Muscle of leg (tissue), 16 donors: ENCODE measurements around the gene PAK2. TPM values are rescaled to one million over a fixed set of nuclear protein-coding genes. Genes with fewer than 3 reads are reported as not detected.

Source experiments
- DNase-seq: peaks from one replicate; pipeline ENCODE4 v3.0.0; 2013
- H3K27ac ChIP-seq: one replicate; pipeline ENCODE4 v1.5.1; 2013; ENCODE audit warnings: mild to moderate bottlenecking, low read length, control low read depth
- H3K27me3 ChIP-seq: one replicate; pipeline ENCODE4 v1.6.1; 2013; ENCODE audit warnings: low read length; ENCODE audit not compliant: control insufficient read depth, insufficient read depth
- H3K36me3 ChIP-seq: one replicate; pipeline ENCODE4 v1.6.1; 2013; ENCODE audit warnings: low read length; ENCODE audit not compliant: control insufficient read depth, insufficient read depth
- H3K4me1 ChIP-seq: one replicate; pipeline ENCODE4 v1.6.1; 2013; ENCODE audit warnings: low read length; ENCODE audit not compliant: control insufficient read depth, insufficient read depth
- H3K4me3 ChIP-seq: one replicate; pipeline ENCODE4 v1.5.1; 2013; ENCODE audit warnings: low read length, control low read depth
- H3K9me3 ChIP-seq: replicated peaks from 2 replicates; pipeline ENCODE4 v1.6.1; 2013; ENCODE audit warnings: low read depth, low read length; ENCODE audit not compliant: control insufficient read depth
- WGBS: methylation state at CpG from one replicate; pipeline ENCODE4 v1.1.5; 2013; ENCODE audit warnings: missing lambda C conversion rate; ENCODE audit not compliant: insufficient coverage; 5-methylcytosine and 5-hydroxymethylcytosine counted together
- long read RNA-seq, 11 donors: transcript quantifications; one replicate each; lab custom pipeline, GENCODE V29; 2026
- polyA plus RNA-seq, 8 donors: library from polyadenylated mRNA; unstranded; fragments of 120-200 nt; gene quantifications; one replicate each; pipeline versions ENCODE4 v1.2.1 to v1.2.3, GENCODE V29; 2013; ENCODE audit warnings: inconsistent platforms in 1 of 8, low replicate concordance in 1 of 8; ENCODE audit not compliant: insufficient read length in 8 of 8, insufficient read depth in 1 of 8
- total RNA-seq: library from RNA; stranded (reverse); fragments of 120-200 nt; gene quantifications from one replicate; pipeline ENCODE4 v1.2.4, GENCODE V29; 2013

The PAK2 gene
- total RNA-seq (23.7 TPM), polyA plus RNA-seq (10 to 100 TPM; 35.1 to 63.9 (median 51.9) TPM)
- long read RNA-seq, donor 1, full-length matches to known transcripts: 2 of 2 reads
- long read RNA-seq, donor 1, partial matches to known transcripts: 0 of 2 reads
- long read RNA-seq, donor 1, other reads (novel, unspliced or antisense): 0 of 2 reads
- long read RNA-seq, donor 2: 0 reads
- long read RNA-seq, donor 3, full-length matches to known transcripts: 8 of 13 reads
- long read RNA-seq, donor 3, partial matches to known transcripts: 5 of 13 reads
- long read RNA-seq, donor 3, other reads (novel, unspliced or antisense): 0 of 13 reads
- long read RNA-seq, donor 4, full-length matches to known transcripts: 1 of 7 reads
- long read RNA-seq, donor 4, partial matches to known transcripts: 6 of 7 reads
- long read RNA-seq, donor 4, other reads (novel, unspliced or antisense): 0 of 7 reads
- long read RNA-seq, donor 5, full-length matches to known transcripts: 9 of 29 reads
- long read RNA-seq, donor 5, partial matches to known transcripts: 20 of 29 reads
- long read RNA-seq, donor 5, other reads (novel, unspliced or antisense): 0 of 29 reads
- long read RNA-seq, donor 6, full-length matches to known transcripts: 9 of 20 reads
- long read RNA-seq, donor 6, partial matches to known transcripts: 11 of 20 reads
- long read RNA-seq, donor 6, other reads (novel, unspliced or antisense): 0 of 20 reads
- long read RNA-seq, donor 7, full-length matches to known transcripts: 2 of 2 reads
- long read RNA-seq, donor 7, partial matches to known transcripts: 0 of 2 reads
- long read RNA-seq, donor 7, other reads (novel, unspliced or antisense): 0 of 2 reads
- long read RNA-seq, donor 8, full-length matches to known transcripts: 7 of 7 reads
- long read RNA-seq, donor 8, partial matches to known transcripts: 0 of 7 reads
- long read RNA-seq, donor 8, other reads (novel, unspliced or antisense): 0 of 7 reads
- long read RNA-seq, donor 9, full-length matches to known transcripts: 1 of 6 reads
- long read RNA-seq, donor 9, partial matches to known transcripts: 5 of 6 reads
- long read RNA-seq, donor 9, other reads (novel, unspliced or antisense): 0 of 6 reads
- long read RNA-seq, donor 10, full-length matches to known transcripts: 5 of 22 reads
- long read RNA-seq, donor 10, partial matches to known transcripts: 17 of 22 reads
- long read RNA-seq, donor 10, other reads (novel, unspliced or antisense): 0 of 22 reads
- long read RNA-seq, donor 11, full-length matches to known transcripts: 3 of 11 reads
- long read RNA-seq, donor 11, partial matches to known transcripts: 8 of 11 reads
- long read RNA-seq, donor 11, other reads (novel, unspliced or antisense): 0 of 11 reads

DNA sequence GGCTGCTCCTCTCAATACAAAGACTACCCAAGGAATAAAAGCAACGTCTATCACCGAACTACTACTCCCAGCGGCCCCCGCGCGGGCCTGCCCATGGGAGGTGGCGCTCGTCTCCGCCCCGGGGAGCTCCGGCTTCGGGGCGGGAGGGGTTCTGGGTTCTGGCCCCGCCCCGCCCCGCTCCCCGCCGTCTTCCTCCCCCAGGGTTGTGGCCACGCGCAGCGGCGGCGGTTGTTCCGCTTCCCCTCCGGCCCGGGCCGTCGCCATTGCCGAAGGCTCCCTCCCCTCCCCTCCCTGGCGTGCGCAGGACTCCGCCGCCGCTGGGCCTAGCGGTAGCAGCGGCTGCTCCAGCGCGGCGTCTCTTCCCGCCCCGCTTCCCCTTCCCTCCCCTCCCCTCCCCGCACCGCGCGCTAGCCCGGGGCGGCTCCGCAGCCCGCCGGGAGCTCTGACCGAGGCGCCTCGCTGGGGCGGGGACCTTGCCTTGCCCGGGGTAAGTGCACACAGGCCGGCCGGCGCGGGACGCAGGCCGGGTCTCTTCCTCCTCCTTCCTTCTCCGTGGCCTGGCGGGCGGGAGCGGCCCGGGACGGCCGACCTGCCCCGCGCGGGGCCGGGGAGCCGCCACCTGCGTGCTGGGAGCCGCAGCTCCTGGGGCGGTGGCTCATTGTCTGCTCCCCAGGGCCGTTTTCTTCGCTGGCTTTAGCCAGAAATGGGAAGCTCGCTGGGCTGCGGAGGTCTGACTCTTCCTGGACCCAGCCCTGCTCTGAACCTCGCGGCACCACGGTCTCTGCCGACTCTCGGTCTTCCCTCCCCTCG lies at the start of gene PAK2:
PAK2 (plus strand) TSS at position 187 of the 810 bp plus-strand sequence. CDS start 42,790 bp downstream, outside the sequence.
- under 1% methylated on average over 80 of the region's 86 CpGs for WGBS
- H3K4me3 ChIP-seq: peak within 1 kb of the TSS; percentile 74
- H3K36me3 ChIP-seq: no peaks in the 10 kb centered on the region
- DNase-seq: peak; percentile 96
- H3K27ac ChIP-seq: peak within 1 kb of the TSS; percentile 96
- H3K27me3 ChIP-seq: no peaks in the 10 kb centered on the region
- peaks cover 4% of the 10 kb centered on the region for H3K4me1 ChIP-seq
- no peaks in the 10 kb centered on the region for H3K9me3 ChIP-seq

- no peaks in the 10 kb centered on the region for H3K36me3 ChIP-seq
- DNase-seq: no peak
- H3K27ac ChIP-seq: no peak overlapping the region
- H3K9me3 ChIP-seq: no peaks in the 10 kb centered on the region
- H3K4me3 ChIP-seq: no peak overlapping the region
- H3K27me3 ChIP-seq: peaks cover 2% of the 10 kb centered on the region
- 81% methylated on average over 13 of the region's 17 CpGs for WGBS
- H3K4me1 ChIP-seq: peaks cover under 1% of the 10 kb centered on the region
Measured at GRCh38 chr3:196689941-196690660, 49.6 kb upstream of the PAK2 start.

DNA sequence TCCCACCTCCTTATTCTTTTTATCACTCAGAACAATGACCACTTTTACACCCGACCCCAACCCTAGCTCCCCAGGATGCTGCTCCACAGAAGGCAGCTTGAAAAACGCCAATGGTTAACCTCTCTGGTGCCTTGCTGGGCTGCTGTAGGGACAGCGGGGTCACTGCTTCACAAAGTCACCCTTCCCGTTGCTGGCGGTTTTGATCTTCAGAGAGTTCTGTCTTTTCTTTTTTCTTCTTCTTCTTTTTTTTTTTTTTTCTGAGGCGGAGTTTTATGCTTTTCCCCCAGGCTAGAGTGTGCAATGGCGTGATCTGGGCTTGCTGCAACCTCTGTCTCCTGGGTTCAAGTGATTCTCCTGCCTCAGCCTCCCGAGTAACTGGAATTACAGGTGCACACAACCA lies 48.3 kb upstream of the PAK2 start:
- no peak overlapping the region for H3K4me3 ChIP-seq
- WGBS: 69% methylated on average over 5 of the region's 8 CpGs

GRCh38 chr3:196694202-196694638 lies 45.4 kb upstream of the PAK2 start:
- no peaks in the 10 kb centered on the region for H3K4me1 ChIP-seq
- no peaks in the 10 kb centered on the region for H3K9me3 ChIP-seq
- H3K4me3 ChIP-seq: no peak overlapping the region
- no peaks in the 10 kb centered on the region for H3K36me3 ChIP-seq
- WGBS: no CpG with 5 or more reads among the region's 1 CpG
- H3K27me3 ChIP-seq: no peaks in the 10 kb centered on the region
- no peak overlapping the region for H3K27ac ChIP-seq
- no peak for DNase-seq

More for the DNA sequence above, 48.3 kb upstream of the PAK2 start:
- H3K27ac ChIP-seq: no peak overlapping the region
- H3K27me3 ChIP-seq: no peaks in the 10 kb centered on the region
- no peaks in the 10 kb centered on the region for H3K4me1 ChIP-seq
- H3K36me3 ChIP-seq: no peaks in the 10 kb centered on the region
- H3K9me3 ChIP-seq: no peaks in the 10 kb centered on the region
- DNase-seq: no peak

- no peak for DNase-seq
- Histone ChIP-seq H3K9me3 (no peaks in the 10 kb centered on the region), H3K36me3 (no peaks in the 10 kb centered on the region), H3K27ac (no peak overlapping the region), H3K4me3 (no peak overlapping the region), H3K4me1 (no peaks in the 10 kb centered on the region), H3K27me3 (no peaks in the 10 kb centered on the region)
- WGBS: 93% methylated on average over 9 of the region's 17 CpGs
Measured at GRCh38 chr3:196694941-196695848, 44.5 kb upstream of the PAK2 start.

DNA sequence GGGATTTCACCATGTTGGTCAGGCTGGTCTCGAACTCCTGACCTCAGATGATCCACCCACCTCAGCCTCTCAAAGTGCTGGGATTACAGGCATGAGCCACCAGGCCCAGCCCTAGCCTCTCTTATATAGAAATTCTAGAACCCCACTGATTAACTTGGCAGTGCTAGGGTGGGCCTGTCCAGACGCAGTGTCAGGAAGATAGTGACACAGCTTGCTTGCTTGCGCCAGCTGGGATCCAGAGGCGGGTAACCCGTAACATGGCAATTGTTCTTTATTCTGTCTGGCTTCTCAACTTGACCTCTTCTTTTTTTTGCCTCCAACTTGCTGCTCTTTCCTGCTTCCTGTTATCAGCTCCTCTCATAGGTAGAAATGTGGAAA lies 43.8 kb upstream of the PAK2 start:
- no peaks in the 10 kb centered on the region for H3K4me1 ChIP-seq
- no peak for DNase-seq
- no peaks in the 10 kb centered on the region for H3K9me3 ChIP-seq
- no peaks in the 10 kb centered on the region for H3K36me3 ChIP-seq
- no peaks in the 10 kb centered on the region for H3K27me3 ChIP-seq
- no peak overlapping the region for H3K4me3 ChIP-seq
- H3K27ac ChIP-seq: no peak overlapping the region
- 100% methylated on average over 1 of the region's 5 CpGs for WGBS

DNA sequence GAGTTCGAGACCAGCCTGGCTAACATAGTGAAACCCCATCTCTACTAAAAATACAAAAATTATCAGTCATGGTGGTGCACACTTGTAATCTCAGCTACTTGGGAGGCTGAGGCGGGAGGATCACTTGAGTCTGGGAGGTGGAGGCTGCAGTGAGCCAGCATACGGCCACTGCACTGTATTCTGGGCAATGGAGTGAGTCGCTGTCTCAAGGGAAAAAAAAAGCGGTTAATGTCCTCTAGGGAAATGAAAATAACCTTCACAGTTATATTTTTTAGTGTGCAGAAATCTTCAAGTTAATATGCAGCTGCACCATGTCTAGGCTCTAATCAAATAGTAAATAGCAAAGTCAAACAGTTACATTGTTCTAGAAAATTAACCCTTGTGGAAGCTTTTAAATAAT lies 42.4 kb upstream of the PAK2 start:
- H3K36me3 ChIP-seq: no peaks in the 10 kb centered on the region
- no peaks in the 10 kb centered on the region for H3K27me3 ChIP-seq
- no peak overlapping the region for H3K27ac ChIP-seq
- H3K9me3 ChIP-seq: no peaks in the 10 kb centered on the region
- WGBS: 69% methylated on average over 2 of the region's 5 CpGs
- no peak overlapping the region for H3K4me3 ChIP-seq
- H3K4me1 ChIP-seq: no peaks in the 10 kb centered on the region
- DNase-seq: no peak

DNA sequence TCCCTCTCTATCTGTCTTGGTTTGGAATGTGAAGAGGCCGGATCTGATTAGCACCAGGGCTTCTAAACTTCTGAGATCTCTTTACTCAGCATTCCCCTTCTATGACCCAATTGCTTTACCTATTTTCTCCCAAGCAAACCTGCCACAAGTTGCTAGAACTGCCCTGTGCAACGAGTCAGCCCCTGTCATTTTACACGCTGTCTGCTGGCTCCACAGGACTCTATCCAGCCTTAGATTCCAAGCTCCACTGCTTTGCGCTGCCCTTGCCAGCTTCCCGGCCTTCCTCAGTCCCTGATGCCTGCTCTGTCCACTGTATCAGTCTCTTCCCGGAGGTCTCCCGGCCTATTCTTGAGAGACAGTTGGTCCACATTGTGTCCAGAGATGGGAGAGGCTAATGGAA lies 39.9 kb upstream of the PAK2 start:
- H3K27me3 ChIP-seq: no peaks in the 10 kb centered on the region
- H3K4me1 ChIP-seq: no peaks in the 10 kb centered on the region
- 77% methylated on average over 4 of the region's 7 CpGs for WGBS
- no peaks in the 10 kb centered on the region for H3K9me3 ChIP-seq
- DNase-seq: no peak
- H3K36me3 ChIP-seq: no peaks in the 10 kb centered on the region
- no peak overlapping the region for H3K4me3 ChIP-seq
- H3K27ac ChIP-seq: no peak overlapping the region
